HepG2 (cell line): ENCODE measurements around the gene ARID1A. TPM values are rescaled to one million over a fixed set of nuclear protein-coding genes. Genes with fewer than 3 reads are reported as not detected.

Source experiments
- BRF2 ChIP-seq: sonication (generic); formaldehyde crosslinking; IDR thresholded peaks from 2 replicates; pipeline ENCODE4 v1.8.1; 2022; ENCODE audit warnings: mild to moderate bottlenecking, missing genetic modification reagents
- CHD2 ChIP-seq: IDR thresholded peaks from 2 replicates; pipeline ENCODE4 v1.6.1; 2011; ENCODE audit warnings: low read depth, low read length, improper control_type of control experiment
- EHMT2 ChIP-seq: fragments of 200-600 bp; sonication (generic); IDR thresholded peaks from 2 replicates; pipeline ENCODE4 v1.7.0; 2017; ENCODE audit warnings: antibody characterized with exemption, low read depth, low read length, borderline replicate concordance
- EZH2 ChIP-seq: conservative IDR thresholded peaks from 2 replicates; pipeline ENCODE4 v1.6.1; 2012; ENCODE audit warnings: mild to moderate bottlenecking, low read depth, low read length, moderate library complexity
- FOSL2 ChIP-seq: sonication (generic); formaldehyde crosslinking; IDR thresholded peaks from 2 replicates; pipeline ENCODE4 v1.4.0; 2020; ENCODE audit warnings: missing genetic modification reagents
- FOXO1 ChIP-seq: sonication (generic); formaldehyde crosslinking; IDR thresholded peaks from 2 replicates; pipeline ENCODE4 v1.4.0; 2020; ENCODE audit warnings: missing genetic modification reagents
- GABPA ChIP-seq, 2 experiments: IDR thresholded peaks; 2 replicates each; pipeline ENCODE4 v1.6.1; 2011 to 2016; ENCODE audit warnings: low read depth in 2 of 2, low read length in 1 of 2, missing biosample characterization in 1 of 2, missing genetic modification characterization in 1 of 2
- GFI1 ChIP-seq: sonication (generic); formaldehyde crosslinking; IDR thresholded peaks from 2 replicates; pipeline ENCODE4 v1.5.0; 2020; ENCODE audit warnings: missing genetic modification reagents, mild to moderate bottlenecking, borderline replicate concordance
- HIC2 ChIP-seq: sonication (generic); formaldehyde crosslinking; IDR thresholded peaks from 2 replicates; pipeline ENCODE4 v1.9.0; 2022; ENCODE audit warnings: low read depth, missing genetic modification reagents
- JUND ChIP-seq: sonication (generic); formaldehyde crosslinking; IDR thresholded peaks from 2 replicates; pipeline ENCODE4 v1.8.0; 2022; ENCODE audit warnings: mild to moderate bottlenecking, missing genetic modification reagents
- KLF6 ChIP-seq: IDR thresholded peaks from 2 replicates; pipeline ENCODE4 v1.8.0; 2016; ENCODE audit warnings: missing biosample characterization, missing genetic modification reagents
- MLLT10 ChIP-seq: sonication (generic); formaldehyde crosslinking; IDR thresholded peaks from 2 replicates; pipeline ENCODE4 v1.4.0; 2020; ENCODE audit warnings: missing genetic modification reagents
- RFX3 ChIP-seq: IDR thresholded peaks from 2 replicates; pipeline ENCODE4 v1.6.1; 2016; ENCODE audit warnings: missing biosample characterization, missing genetic modification reagents
- STAT5B ChIP-seq: sonication (generic); formaldehyde crosslinking; IDR thresholded peaks from 2 replicates; pipeline ENCODE4 v1.4.0; 2020; ENCODE audit warnings: missing genetic modification reagents
- TARDBP ChIP-seq: sonication (generic); formaldehyde crosslinking; IDR thresholded peaks from 2 replicates; pipeline ENCODE4 v1.8.0; 2022; ENCODE audit warnings: mild to moderate bottlenecking, missing genetic modification reagents
- THAP7 ChIP-seq: sonication (generic); formaldehyde crosslinking; IDR thresholded peaks from 2 replicates; pipeline ENCODE4 v1.8.1; 2023; ENCODE audit warnings: mild to moderate bottlenecking, missing genetic modification reagents
- ZBED4 ChIP-seq: sonication (generic); formaldehyde crosslinking; IDR thresholded peaks from 2 replicates; pipeline ENCODE4 v1.4.0; 2020; ENCODE audit warnings: missing genetic modification reagents, borderline replicate concordance
- ZBTB3 ChIP-seq: sonication (generic); formaldehyde crosslinking; IDR thresholded peaks from 2 replicates; pipeline ENCODE4 v1.4.0; 2020; ENCODE audit warnings: low read depth, mild to moderate bottlenecking, moderate library complexity, missing genetic modification reagents, borderline replicate concordance
- ZNF710 ChIP-seq: sonication (generic); formaldehyde crosslinking; IDR thresholded peaks from 2 replicates; pipeline ENCODE4 v1.5.0; 2020; ENCODE audit warnings: mild to moderate bottlenecking, missing genetic modification reagents, borderline replicate concordance
- polyA plus RNA-seq, 8 experiments: library from polyadenylated mRNA; depleted of rRNA in 3 of 8; stranded (reverse) in 7 of 8; unstranded in 1 of 8; fragments of >200 nt; fragmentation: Illumina TruSeq in 4 of 8; extraction: Trizol in 4 of 8; gene quantifications; 2 replicates each; pipeline versions ENCODE4 v1.2.1 to v1.2.3, GENCODE V29; 2011 to 2016; ENCODE audit warnings: low read depth in 4 of 8, missing spikeins in 1 of 8, mixed read lengths in 1 of 8; ENCODE audit not compliant: insufficient read depth in 1 of 8
- total RNA-seq, 5 experiments: library from RNA; depleted of rRNA; stranded (reverse); fragments of >200 nt; fragmentation: Illumina TruSeq; extraction: Trizol; gene quantifications; 2 replicates each; pipeline ENCODE4 v1.2.3, GENCODE V29; 2016; ENCODE audit warnings: low read depth in 1 of 5

Gene ARID1A
- total and polyA plus RNA-seq, 2 of the 13 experiments (the other 11 are each of a cell fraction or from before 2014, with no cell fraction given): 11.9 to 15.9 TPM

- no peak for TF ChIP-seq GABPA (IDR thresholded peaks at IDR 0.05; ENCODE audit: low read depth, low read length)
- no peak for TF ChIP-seq GABPA (CRISPR knock-in tag; IDR thresholded peaks at IDR 0.05; ENCODE audit: low read depth)
- TF ChIP-seq EHMT2: no peak
- no peak for TF ChIP-seq TARDBP
- no peak for TF ChIP-seq EZH2
- TF ChIP-seq JUND (CRISPR knock-in tag): no peak
- no peak for TF ChIP-seq FOXO1 (CRISPR knock-in tag)
- no peak for TF ChIP-seq BRF2
- peak; percentile 62; the same call in 1 of the 2 replicates for TF ChIP-seq ZBED4
- TF ChIP-seq ZNF710 (CRISPR knock-in tag): no peak
- 0 out of 2 replicates have a peak, but pooled peaks have one; percentile 29 for TF ChIP-seq KLF6 (CRISPR knock-in tag)
- TF ChIP-seq GFI1 (CRISPR knock-in tag): peak; percentile 36; the same call in 1 of the 2 replicates
- TF ChIP-seq FOSL2: no peak
- no peak for TF ChIP-seq CHD2
- peak; percentile 46; the same call in 1 of the 2 replicates for TF ChIP-seq HIC2 (CRISPR knock-in tag)
- TF ChIP-seq STAT5B (CRISPR knock-in tag): no peak
- TF ChIP-seq RFX3 (CRISPR knock-in tag): no peak
- TF ChIP-seq ZBTB3 (CRISPR knock-in tag): no peak
- no peak for TF ChIP-seq THAP7
- no peak for TF ChIP-seq MLLT10 (CRISPR knock-in tag)
Measured at GRCh38 chr1:26826261-26827105, 130.7 kb downstream of the ARID1A start, which contains the start of gene ZDHHC18 (continued).
